Measurements from ENCODE around the gene TAF4.

DNA sequence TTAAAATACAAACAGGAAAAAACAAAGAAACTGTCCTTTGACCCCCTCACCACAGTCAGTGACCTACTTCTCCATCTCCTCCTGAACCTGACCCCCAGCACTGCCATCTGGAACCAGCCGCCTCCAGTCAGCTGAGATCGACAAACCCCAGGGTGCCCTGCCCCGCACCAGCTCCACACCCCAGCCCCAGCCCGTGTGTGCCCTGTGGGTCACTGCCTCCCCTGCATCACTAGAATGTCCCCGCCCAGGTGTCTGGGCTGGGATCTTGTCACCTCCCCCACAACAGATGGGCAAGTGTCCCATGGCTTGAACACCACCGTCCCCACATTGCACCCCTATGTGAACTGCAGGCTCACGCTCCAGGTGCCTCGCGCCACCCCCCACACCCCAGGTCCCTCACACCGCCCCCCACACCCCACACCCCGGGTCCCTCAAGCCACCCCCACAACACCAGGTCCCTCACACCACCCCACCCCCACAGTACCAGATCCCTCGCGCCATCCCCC, 13.3 kb downstream of the TAF4 start:
- TF ChIP-seq, protein P1, sequence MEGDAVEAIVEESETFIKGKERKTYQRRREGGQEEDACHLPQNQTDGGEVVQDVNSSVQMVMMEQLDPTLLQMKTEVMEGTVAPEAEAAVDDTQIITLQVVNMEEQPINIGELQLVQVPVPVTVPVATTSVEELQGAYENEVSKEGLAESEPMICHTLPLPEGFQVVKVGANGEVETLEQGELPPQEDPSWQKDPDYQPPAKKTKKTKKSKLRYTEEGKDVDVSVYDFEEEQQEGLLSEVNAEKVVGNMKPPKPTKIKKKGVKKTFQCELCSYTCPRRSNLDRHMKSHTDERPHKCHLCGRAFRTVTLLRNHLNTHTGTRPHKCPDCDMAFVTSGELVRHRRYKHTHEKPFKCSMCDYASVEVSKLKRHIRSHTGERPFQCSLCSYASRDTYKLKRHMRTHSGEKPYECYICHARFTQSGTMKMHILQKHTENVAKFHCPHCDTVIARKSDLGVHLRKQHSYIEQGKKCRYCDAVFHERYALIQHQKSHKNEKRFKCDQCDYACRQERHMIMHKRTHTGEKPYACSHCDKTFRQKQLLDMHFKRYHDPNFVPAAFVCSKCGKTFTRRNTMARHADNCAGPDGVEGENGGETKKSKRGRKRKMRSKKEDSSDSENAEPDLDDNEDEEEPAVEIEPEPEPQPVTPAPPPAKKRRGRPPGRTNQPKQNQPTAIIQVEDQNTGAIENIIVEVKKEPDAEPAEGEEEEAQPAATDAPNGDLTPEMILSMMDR (IDR thresholded peaks at IDR 0.05; ENCODE audit: extremely low read depth in 1 of 2, insufficient read depth in 1 of 2, low read depth in 1 of 2, low read length in 2 of 2) = no peak
- no peak for TF ChIP-seq POLR2A (IDR thresholded peaks at IDR 0.05; ENCODE audit: low read depth, low read length)

Measured in endothelial cell of umbilical vein (primary cell).